ENCODE measurements around the gene PAMR1. TPM values are rescaled to one million over a fixed set of nuclear protein-coding genes. Genes with fewer than 3 reads are reported as not detected.

PAMR1 gene
- total RNA-seq, 1 donor, result 49.9 TPM

DNA sequence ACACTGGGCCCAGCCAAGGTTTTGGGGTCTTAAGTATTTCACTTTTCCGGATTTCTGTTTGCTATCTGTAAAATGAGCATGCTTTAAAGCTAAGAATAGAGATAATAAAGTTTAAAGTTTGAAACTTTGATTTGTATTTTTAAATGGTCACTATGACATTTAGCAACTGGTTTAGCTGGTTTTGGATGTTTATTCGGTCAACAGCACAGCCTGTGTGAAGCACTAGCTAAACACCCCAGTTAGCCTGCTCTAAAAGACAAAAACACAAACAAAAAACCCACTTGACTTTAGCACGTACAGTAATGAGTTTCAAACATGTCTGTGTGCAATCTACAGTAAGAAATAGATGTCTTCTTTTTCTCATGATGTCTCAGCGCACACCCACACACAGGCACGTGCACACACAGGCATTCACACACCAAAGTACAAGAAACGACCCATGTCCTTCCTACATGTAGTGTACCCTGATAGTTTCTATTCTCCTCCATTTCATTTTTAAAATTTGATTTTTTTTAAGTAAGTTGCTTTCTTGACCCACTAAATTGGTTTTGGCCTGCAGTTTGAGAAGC, 135.4 kb downstream of the PAMR1 start:
- Histone ChIP-seq H3K4me2 (ENCODE audit: insufficient read depth, low read length) (no peak overlapping the region), H3K27ac (ENCODE audit: low read depth, low read length) (no peak overlapping the region), H4K20me1 (ENCODE audit: insufficient read depth, low read length) (no peaks in the 10 kb centered on the region), H3K9me3 (ENCODE audit: low read depth, low read length) (no peaks in the 10 kb centered on the region), H3K27me3 (ENCODE audit: insufficient read depth, low read length) (no peaks in the 10 kb centered on the region), H3K36me3 (ENCODE audit: insufficient read depth, low read length) (no peaks in the 10 kb centered on the region), H3K79me2 (ENCODE audit: insufficient read depth, low read length) (no peaks in the 10 kb centered on the region), H2AFZ (ENCODE audit: low read length) (peak overlapping the region; percentile 15), H3K4me1 (ENCODE audit: insufficient read depth, low read length) (peaks cover 15% of the 10 kb centered on the region), H3K4me3 (ENCODE audit: insufficient read depth, low read length) (no peak overlapping the region)
- TF ChIP-seq, protein P1, sequence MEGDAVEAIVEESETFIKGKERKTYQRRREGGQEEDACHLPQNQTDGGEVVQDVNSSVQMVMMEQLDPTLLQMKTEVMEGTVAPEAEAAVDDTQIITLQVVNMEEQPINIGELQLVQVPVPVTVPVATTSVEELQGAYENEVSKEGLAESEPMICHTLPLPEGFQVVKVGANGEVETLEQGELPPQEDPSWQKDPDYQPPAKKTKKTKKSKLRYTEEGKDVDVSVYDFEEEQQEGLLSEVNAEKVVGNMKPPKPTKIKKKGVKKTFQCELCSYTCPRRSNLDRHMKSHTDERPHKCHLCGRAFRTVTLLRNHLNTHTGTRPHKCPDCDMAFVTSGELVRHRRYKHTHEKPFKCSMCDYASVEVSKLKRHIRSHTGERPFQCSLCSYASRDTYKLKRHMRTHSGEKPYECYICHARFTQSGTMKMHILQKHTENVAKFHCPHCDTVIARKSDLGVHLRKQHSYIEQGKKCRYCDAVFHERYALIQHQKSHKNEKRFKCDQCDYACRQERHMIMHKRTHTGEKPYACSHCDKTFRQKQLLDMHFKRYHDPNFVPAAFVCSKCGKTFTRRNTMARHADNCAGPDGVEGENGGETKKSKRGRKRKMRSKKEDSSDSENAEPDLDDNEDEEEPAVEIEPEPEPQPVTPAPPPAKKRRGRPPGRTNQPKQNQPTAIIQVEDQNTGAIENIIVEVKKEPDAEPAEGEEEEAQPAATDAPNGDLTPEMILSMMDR (IDR thresholded peaks at IDR 0.05; ENCODE audit: extremely low read depth, low read depth, low read length), result no peak
- no peak for DNase-seq (ENCODE audit: insufficient read length, low spot score, missing footprints)

DNA sequence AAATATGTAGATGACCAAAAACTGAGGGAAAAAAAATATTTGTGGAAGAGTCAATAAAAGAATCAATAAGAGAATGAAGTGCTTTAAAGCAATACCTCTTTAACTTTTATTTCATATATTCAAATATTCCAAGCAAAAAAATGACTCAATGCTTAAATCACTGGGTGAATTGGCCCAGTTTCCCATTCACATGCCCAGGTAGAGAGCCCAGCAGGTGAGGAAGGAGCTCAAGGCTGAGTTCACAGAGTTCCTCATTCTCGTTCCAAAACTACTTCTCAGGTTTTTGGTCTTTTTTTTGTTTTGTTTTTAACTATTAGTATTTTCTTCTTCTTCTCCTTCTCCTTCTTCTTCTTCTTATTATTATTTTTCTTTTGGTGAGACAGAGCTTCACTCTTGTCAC, 136.3 kb downstream of the PAMR1 start:
- Histone ChIP-seq H4K20me1 (ENCODE audit: insufficient read depth, low read length) (no peaks in the 10 kb centered on the region), H3K4me2 (ENCODE audit: insufficient read depth, low read length) (no peak overlapping the region), H2AFZ (ENCODE audit: low read length) (no peak overlapping the region), H3K27ac (ENCODE audit: low read depth, low read length) (no peak overlapping the region), H3K27me3 (ENCODE audit: insufficient read depth, low read length) (no peaks in the 10 kb centered on the region), H3K36me3 (ENCODE audit: insufficient read depth, low read length) (no peaks in the 10 kb centered on the region), H3K4me3 (ENCODE audit: insufficient read depth, low read length) (no peak overlapping the region), H3K4me1 (ENCODE audit: insufficient read depth, low read length) (peaks cover 15% of the 10 kb centered on the region), H3K79me2 (ENCODE audit: insufficient read depth, low read length) (no peaks in the 10 kb centered on the region), H3K9me3 (ENCODE audit: low read depth, low read length) (no peaks in the 10 kb centered on the region)
- DNase-seq (ENCODE audit: insufficient read length, low spot score, missing footprints), result no peak
- TF ChIP-seq, protein P1 (IDR thresholded peaks at IDR 0.05; ENCODE audit: extremely low read depth, low read depth, low read length), result no peak

DNA sequence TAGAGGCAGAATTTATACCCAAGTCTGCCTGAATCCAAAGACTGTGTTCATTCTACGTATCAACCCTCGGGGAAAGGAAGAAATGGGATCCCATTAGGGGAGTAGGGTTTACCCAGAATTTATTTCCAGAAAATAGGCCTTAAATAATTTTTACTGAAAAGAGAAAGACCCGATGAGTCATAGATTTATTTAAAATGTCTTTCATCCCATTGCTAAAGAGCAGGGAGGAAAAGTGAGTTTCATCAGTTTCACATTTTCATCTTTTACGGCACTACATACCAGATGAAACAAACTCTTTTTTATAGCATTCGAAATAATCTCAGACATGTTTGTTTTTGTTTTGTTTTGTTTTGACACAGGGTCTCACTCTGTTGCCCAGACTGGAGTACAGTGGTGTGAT, 137.4 kb downstream of the PAMR1 start:
- no peaks in the 10 kb centered on the region for H3K27me3 ChIP-seq (ENCODE audit: insufficient read depth, low read length)
- no peak overlapping the region for H3K4me2 ChIP-seq (ENCODE audit: insufficient read depth, low read length)
- no peaks in the 10 kb centered on the region for H3K36me3 ChIP-seq (ENCODE audit: insufficient read depth, low read length)
- H3K27ac ChIP-seq (ENCODE audit: low read depth, low read length), result no peak overlapping the region
- no peaks in the 10 kb centered on the region for H4K20me1 ChIP-seq (ENCODE audit: insufficient read depth, low read length)
- no peak for DNase-seq (ENCODE audit: insufficient read length, low spot score, missing footprints)
- no peaks in the 10 kb centered on the region for H3K79me2 ChIP-seq (ENCODE audit: insufficient read depth, low read length)
- no peaks in the 10 kb centered on the region for H3K9me3 ChIP-seq (ENCODE audit: low read depth, low read length)
- TF ChIP-seq, protein P1 (IDR thresholded peaks at IDR 0.05; ENCODE audit: extremely low read depth, low read depth, low read length), result no peak
- H2AFZ ChIP-seq (ENCODE audit: low read length), result no peak overlapping the region
- no peak overlapping the region for H3K4me3 ChIP-seq (ENCODE audit: insufficient read depth, low read length)
- peaks cover 15% of the 10 kb centered on the region for H3K4me1 ChIP-seq (ENCODE audit: insufficient read depth, low read length)

DNA sequence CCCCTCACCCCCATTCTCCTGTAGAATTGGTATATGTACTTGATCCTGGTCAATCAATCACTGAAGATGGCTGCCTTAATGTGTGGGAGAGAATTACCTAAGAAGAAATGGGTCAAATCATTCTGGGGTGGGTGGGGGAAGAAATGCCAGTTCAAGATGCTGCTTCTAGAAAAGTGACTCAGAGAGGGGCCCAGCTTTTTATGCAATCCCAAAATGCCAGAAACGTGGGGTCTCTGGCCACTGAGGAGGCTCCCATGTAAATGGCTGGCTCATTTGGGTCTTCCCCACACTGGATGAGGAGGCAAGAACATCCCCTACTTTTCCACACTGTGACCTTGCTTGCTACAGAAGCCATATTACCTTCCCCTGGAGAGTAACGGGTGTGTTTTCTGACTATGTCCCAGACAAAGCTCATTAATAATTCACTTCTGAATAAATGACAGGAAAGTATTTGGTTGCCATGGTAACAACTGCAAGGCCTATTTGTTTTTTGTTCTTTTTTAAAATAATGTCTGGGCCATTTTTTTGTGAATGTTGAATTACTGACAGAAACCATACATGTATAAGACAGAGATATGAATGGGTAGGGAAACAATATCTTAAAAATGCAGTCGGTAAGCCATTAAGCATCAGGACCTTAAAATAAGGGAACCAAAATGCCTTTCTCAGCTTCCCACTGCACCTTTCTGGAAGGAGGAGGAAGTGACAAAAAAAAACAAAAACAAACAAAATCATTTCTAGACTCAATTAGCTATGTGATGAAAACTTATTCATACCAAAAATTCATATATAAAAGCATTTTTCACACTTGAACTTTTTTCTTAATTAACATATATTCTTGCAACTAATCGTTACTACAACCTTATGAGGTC, 138.1 kb downstream of the PAMR1 start:
- TF ChIP-seq, protein P1 (IDR thresholded peaks at IDR 0.05; ENCODE audit: extremely low read depth, low read depth, low read length), result peak; percentile 59
- DNase-seq (ENCODE audit: insufficient read length, low spot score, missing footprints), result no peak

More for the DNA sequence above, 138.1 kb downstream of the PAMR1 start:
- no peak overlapping the region for H3K4me3 ChIP-seq (ENCODE audit: insufficient read depth, low read length)
- H3K27ac ChIP-seq (ENCODE audit: low read depth, low read length), result no peak overlapping the region
- no peak overlapping the region for H2AFZ ChIP-seq (ENCODE audit: low read length)
- H3K27me3 ChIP-seq (ENCODE audit: insufficient read depth, low read length), result no peaks in the 10 kb centered on the region
- H3K4me2 ChIP-seq (ENCODE audit: insufficient read depth, low read length), result no peak overlapping the region
- peaks cover 15% of the 10 kb centered on the region for H3K4me1 ChIP-seq (ENCODE audit: insufficient read depth, low read length)
- no peaks in the 10 kb centered on the region for H3K36me3 ChIP-seq (ENCODE audit: insufficient read depth, low read length)
- no peaks in the 10 kb centered on the region for H4K20me1 ChIP-seq (ENCODE audit: insufficient read depth, low read length)
- H3K79me2 ChIP-seq (ENCODE audit: insufficient read depth, low read length), result no peaks in the 10 kb centered on the region
- H3K9me3 ChIP-seq (ENCODE audit: low read depth, low read length), result no peaks in the 10 kb centered on the region
